GM21723 (cell line): ENCODE results near the gene FANCC.
"Not testable (repeated sequence)": the region's sequence is repeated elsewhere in the genome, so short reads cannot be mapped to it uniquely, and the experiment has no call there.

Source experiments
- ATAC-seq: cut with Tn5 transposase; IDR thresholded peaks from one replicate; pipeline ENCODE4 v1.9.1; 2021; ENCODE audit warnings: mild to moderate bottlenecking, moderate library complexity; ENCODE audit not compliant: unreplicated experiment

FANCC gene

GRCh38 chr9:95239071-95239470 is 78.4 kb downstream of the FANCC start:
- no peak for ATAC-seq

DNA sequence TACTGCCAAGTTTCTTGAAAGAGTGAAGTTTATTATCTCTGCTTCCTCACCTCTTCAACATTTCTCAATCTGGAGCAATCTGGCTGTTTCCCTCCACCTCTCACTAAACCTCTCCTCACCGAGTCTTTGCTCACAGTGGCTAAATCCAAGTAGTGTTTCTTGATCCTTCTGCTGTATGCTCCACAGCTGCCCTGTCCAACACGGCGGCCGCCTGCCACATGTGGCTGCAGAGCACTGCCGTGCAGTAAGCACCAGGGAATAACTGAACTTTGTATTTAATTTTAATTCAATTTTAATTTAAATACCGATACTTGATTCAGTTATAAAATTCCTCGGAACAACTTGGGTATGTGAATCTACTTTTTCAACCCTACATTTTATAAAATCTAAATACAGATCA is 80.2 kb downstream of the FANCC start:
- no peak for ATAC-seq

- ATAC-seq: no peak
Measured at GRCh38 chr9:95230046-95230445, 87.5 kb downstream of the FANCC start.

- no peak for ATAC-seq
Measured at GRCh38 chr9:95229230-95229915, 88.1 kb downstream of the FANCC start.

DNA sequence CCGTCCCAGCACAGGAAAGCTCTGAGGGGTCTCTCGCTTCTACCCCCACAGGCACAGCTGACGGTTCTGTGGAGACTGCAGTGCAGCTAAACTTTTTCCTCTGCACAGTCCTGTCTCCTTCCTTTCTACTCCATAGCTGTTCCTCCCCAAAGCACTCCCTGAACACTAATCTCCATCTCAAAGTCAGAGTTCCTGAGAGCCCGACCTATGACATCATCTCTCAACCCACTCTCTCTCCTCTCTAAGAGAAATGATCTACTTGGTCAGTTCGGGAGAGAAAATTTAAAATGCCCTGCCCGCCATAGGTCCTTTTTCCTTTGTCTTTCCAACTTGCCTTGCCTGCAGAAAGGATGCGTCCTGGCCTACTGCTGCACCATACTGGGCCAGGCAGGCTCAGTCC is 90.6 kb downstream of the FANCC start:
- no peak for ATAC-seq

GRCh38 chr9:95225726-95226106 is 91.8 kb downstream of the FANCC start:
- no peak for ATAC-seq

DNA sequence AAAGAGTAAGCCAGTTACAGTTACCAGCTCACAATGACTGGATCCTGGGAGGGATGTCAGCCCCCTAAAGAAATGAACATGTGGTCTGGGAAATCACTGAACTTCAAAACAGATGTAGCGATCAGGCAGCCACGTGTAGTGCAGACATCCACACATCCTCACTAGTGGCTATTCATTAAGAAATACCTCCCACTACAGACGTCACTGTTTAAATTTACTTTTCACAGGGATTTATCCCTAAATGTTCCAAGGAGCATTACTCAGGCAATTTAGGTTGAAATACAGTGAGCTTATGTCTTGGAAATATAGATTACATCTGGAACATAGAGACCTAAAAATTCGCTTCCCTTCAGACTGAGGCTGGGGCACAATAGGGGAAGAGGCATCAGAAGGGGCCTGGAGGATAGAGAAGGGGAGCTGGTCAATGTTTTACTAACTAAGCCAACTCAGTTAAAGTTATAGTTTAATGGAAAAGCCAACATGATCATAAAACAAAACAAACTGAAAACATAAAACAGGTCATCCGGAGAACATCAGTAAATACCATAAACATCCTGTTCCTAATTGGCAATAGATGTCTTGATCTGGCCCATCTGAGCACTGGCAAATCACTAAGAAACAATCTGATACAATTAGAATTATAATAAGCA is 92.3 kb downstream of the FANCC start:
- no peak for ATAC-seq

- ATAC-seq: no peak
Measured at GRCh38 chr9:95224376-95225019, 93.0 kb downstream of the FANCC start.

DNA sequence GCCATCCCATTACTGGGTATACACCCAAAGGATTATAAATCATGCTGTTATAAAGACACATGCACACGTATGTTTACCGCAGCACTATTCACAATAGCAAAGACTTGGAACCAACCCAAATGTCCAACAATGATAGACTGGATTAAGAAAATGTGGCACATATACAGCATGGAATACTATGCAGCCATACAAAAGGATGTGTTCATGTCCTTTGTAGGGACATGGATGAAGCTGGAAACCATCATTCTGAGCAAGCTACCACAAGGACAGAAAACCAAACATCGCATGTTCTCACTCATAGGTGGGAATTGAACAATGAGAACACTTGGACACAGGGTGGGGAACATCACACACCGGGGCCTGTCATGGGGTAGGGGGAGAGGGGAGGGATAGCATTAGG is 97.2 kb downstream of the FANCC start:
- ATAC-seq: not testable (repeated sequence)

DNA sequence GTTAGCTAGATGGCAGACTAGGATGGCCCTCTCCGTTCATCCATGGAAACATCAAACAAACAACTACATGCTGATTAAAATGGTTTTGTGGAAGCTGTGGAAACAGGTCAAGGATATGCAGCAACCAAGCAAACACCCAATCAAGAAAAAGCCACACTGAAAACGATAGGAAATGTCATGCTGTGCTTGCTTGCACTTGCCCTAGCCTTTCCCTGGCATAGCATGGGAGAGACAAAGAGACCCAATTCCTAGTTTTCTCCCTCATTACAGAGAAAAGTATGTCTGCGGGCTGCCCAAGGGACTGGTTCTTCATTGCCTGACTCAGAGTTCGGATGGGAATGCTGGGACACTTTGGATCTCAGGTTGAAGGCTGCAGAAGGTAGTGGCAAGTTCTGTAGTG is 98.7 kb downstream of the FANCC start:
- no peak for ATAC-seq

GRCh38 chr9:95217936-95218335 is 99.6 kb downstream of the FANCC start:
- ATAC-seq: no peak

DNA sequence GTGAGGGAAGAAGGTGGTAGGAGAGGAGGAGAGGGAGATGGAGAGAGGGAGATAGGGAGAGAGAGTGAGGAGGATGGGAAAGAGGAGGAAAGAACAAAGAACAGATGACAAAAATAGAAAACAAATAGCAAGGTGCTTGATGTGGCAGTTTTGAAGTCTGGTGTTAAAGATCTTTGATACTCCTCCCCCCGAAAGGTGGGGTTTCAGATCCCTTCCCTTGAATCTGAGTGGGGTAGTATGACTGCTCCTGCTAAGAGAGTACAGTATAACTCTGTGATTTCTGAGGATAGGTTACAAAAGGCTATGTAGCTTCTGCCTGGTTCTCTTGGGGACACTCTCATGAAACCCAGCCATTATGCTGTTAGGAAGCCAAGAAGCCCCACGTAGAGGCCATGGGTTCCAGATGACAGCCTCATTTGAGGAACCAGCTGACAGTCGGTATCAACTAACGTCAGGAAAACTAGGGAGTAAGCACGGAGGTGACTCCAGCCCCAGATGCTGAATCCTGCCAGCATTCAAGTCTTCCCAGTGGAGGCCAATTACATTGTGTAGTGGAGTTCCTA is 102.1 kb downstream of the FANCC start:
- ATAC-seq: no peak

- ATAC-seq: no peak
Measured at GRCh38 chr9:95213117-95213516, 104.4 kb downstream of the FANCC start.

- ATAC-seq: no peak
Measured at GRCh38 chr9:95211028-95211427, 106.5 kb downstream of the FANCC start.

GRCh38 chr9:95207403-95207802 is 110.1 kb downstream of the FANCC start:
- ATAC-seq: no peak

- ATAC-seq: no peak
Measured at GRCh38 chr9:95206143-95206542, 111.4 kb downstream of the FANCC start.

GRCh38 chr9:95204710-95205109 is 112.8 kb downstream of the FANCC start:
- ATAC-seq: no peak

DNA sequence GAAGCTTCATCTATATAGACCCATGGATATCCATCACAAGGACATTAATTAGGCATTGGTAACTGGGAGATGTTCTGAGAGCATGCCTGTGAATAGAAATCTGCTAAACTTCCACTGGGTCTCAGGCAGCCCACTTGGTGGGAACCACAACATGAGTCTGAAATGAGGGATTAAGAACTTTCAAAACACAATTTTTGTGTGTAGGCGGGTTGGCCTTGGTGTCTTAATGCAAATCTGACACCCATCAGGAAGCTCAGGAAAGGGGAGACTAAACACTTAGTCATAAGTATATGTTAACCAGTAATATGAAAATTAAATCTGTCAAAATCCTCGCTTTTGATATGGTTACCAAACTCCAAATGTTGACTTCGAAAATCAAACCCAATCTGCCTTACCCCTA is 113.2 kb downstream of the FANCC start:
- ATAC-seq: no peak

DNA sequence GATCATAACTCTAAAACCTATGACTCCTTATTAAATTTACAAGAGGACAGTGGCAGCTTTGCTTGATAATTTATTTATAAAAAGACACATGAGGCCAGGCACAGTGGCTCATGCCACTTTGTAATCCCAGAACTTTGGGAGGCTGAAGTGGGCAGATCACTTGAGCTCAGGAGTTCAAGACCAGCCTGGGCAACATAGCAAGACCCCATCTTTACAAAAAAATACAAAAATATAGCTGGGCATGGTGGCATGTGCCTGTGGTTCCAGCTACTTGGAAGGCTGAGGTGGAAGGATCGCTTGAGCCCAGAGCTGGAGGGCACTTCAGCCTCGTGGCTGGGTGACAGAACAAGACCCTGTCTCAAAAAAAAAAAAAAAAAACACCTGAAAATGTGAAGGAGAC is 114.5 kb downstream of the FANCC start:
- not testable (repeated sequence) for ATAC-seq

GRCh38 chr9:95202076-95202681 is 115.3 kb downstream of the FANCC start:
- ATAC-seq: no peak

DNA sequence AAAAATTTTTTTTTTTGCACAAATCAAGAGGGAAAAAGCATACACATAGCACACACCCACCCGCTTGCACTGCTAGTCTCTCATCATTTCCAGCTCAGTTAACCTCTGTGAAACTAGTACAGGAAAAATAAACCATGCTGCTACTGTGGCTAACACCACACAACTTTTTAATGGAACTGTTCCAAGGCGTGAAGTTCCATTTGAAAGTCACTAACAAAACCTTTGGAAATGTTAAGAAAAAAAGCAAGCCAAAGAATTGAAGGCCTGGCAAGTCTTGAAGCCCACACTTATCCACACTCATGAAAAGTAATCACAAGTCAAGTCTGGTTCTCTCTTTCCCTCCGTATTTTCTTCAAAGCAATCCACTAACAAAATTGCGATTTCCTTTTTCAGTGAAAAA is 116.3 kb downstream of the FANCC start:
- ATAC-seq: no peak
